GM12878 (cell line): Measurements from ENCODE around the gene NCAM2. TPM values are rescaled to one million over a fixed set of nuclear protein-coding genes. Genes with fewer than 3 reads are reported as not detected.

ENCODE experiments used
- ATAC-seq: fragments of 200-7000 bp; cut with Tn5 transposase; 3 replicates; pipeline ENCODE4 v1.9.1; 2020; ENCODE audit warnings: mild to moderate bottlenecking, moderate library complexity
- BruUV-seq: library from RNA; stranded (reverse); fragments of 400-500 nt; replicated peaks from 2 replicates; lab custom pipeline; 2021; lab: Mats Ljungman, UMichigan
- CTCF ChIA-PET: fragments of 300-600 bp; sonication (Branson Sonifier 250); formaldehyde crosslinking; extraction: SDS; loops from one replicate; lab custom pipeline; 2021; ENCODE audit warnings: inconsistent platforms; lab: Yijun Ruan, JAX
- POLR2A ChIA-PET: fragments of 350-600 bp; formaldehyde crosslinking; extraction: SDS; loops from one replicate; lab custom pipeline; 2021; ENCODE audit warnings: inconsistent platforms; lab: Charles Lee
- RAD21 ChIA-PET: fragments of 300-600 bp; sonication (Branson Sonifier 250); formaldehyde crosslinking; loops from one replicate; lab custom pipeline; 2023; ENCODE audit warnings: antibody characterized with exemption; ENCODE audit not compliant: unreplicated experiment; lab: Charles Lee
- SMC1A ChIA-PET: fragments of 300-600 bp; sonication (Branson Sonifier 250); formaldehyde crosslinking; loops from one replicate; lab custom pipeline; 2023; ENCODE audit not compliant: unreplicated experiment, uncharacterized antibody; lab: Charles Lee
- DNase-seq: peaks from one replicate; pipeline ENCODE4 v3.0.0-alpha.2; 2011; ENCODE audit warnings: low read depth, low spot score
- FAIRE-seq: peaks from 3 replicates; lab custom pipeline; 2011; peaks lifted over from hg19 to GRCh38; lab: Jason Lieb, UNC
- H2AFZ ChIP-seq: 2 replicates; pipeline ENCODE4 v1.6.0; 2011; ENCODE audit warnings: low read depth, low read length, control low read depth; ENCODE audit not compliant: control insufficient read depth
- H3K27ac ChIP-seq: 2 replicates; pipeline ENCODE4 v1.5.1; 2011; ENCODE audit warnings: control low read depth; ENCODE audit not compliant: control insufficient read depth, insufficient read depth
- H3K27me3 ChIP-seq, 2 experiments: replicated peaks in 1 of 2; 2 replicates each; pipeline versions ENCODE4 v1.6.0 to v1.6.1; 2011; ENCODE audit warnings: low read length in 1 of 2; ENCODE audit not compliant: control insufficient read depth in 2 of 2, insufficient read depth in 2 of 2
- H3K36me3 ChIP-seq, 2 experiments: 2 replicates each; pipeline ENCODE4 v1.5.1; 2011; ENCODE audit warnings: low read length in 1 of 2; ENCODE audit not compliant: control insufficient read depth in 2 of 2, insufficient read depth in 2 of 2
- H3K4me1 ChIP-seq: 2 replicates; pipeline ENCODE4 v1.6.1; 2011; ENCODE audit warnings: mild to moderate bottlenecking, low read length, moderate library complexity, mixed read lengths; ENCODE audit not compliant: control insufficient read depth, insufficient read depth
- H3K4me2 ChIP-seq: 2 replicates; pipeline ENCODE4 v1.6.0; 2011; ENCODE audit warnings: control low read depth; ENCODE audit not compliant: control insufficient read depth, insufficient read depth
- H3K4me3 ChIP-seq: fragments of 200-600 bp; sonication (generic); 2 replicates; pipeline ENCODE4 v1.5.1; 2016
- H3K79me2 ChIP-seq: 2 replicates; pipeline ENCODE4 v1.6.0; 2011; ENCODE audit warnings: low read length; ENCODE audit not compliant: control insufficient read depth, insufficient read depth
- H3K9ac ChIP-seq: 2 replicates; pipeline ENCODE4 v1.8.0; 2011; ENCODE audit warnings: low read length, control low read depth, mixed read lengths; ENCODE audit not compliant: control insufficient read depth, insufficient read depth
- H3K9me3 ChIP-seq: replicated peaks from 3 replicates; pipeline ENCODE4 v1.5.1; 2011; ENCODE audit warnings: mild to moderate bottlenecking, low read length; ENCODE audit not compliant: control insufficient read depth, insufficient read depth
- H4K20me1 ChIP-seq: 2 replicates; pipeline ENCODE4 v1.6.0; 2011; ENCODE audit not compliant: control insufficient read depth, insufficient read depth
- CBFB ChIP-seq: IDR thresholded peaks from 2 replicates; pipeline ENCODE4 v1.6.1; 2016; ENCODE audit warnings: antibody characterized with exemption, low read depth
- EGR1 ChIP-seq, 2 experiments: IDR thresholded peaks; 1 replicate in 1 of 2; 2 replicates in 1 of 2; pipeline ENCODE4 v1.6.1; 2011 to 2012; ENCODE audit warnings: low read depth in 2 of 2, low read length in 2 of 2, borderline replicate concordance in 1 of 2, mild to moderate bottlenecking in 1 of 2, moderate library complexity in 1 of 2
- ESRRA ChIP-seq: IDR thresholded peaks from 2 replicates; pipeline ENCODE4 v1.6.1; 2012; ENCODE audit warnings: mild to moderate bottlenecking, low read length, improper control_type of control experiment
- FOXK2 ChIP-seq: fragments of 450-650 bp; IDR thresholded peaks from 2 replicates; pipeline ENCODE4 v1.6.1; 2017; ENCODE audit warnings: mild to moderate bottlenecking, moderate library complexity
- GABPA ChIP-seq: IDR thresholded peaks from 2 replicates; pipeline ENCODE4 v1.6.1; 2014; ENCODE audit warnings: antibody characterized with exemption, low read depth, mild to moderate bottlenecking, inconsistent platforms
- MTA2 ChIP-seq: fragments of 450-650 bp; IDR thresholded peaks from 2 replicates; pipeline ENCODE4 v1.6.1; 2016; ENCODE audit warnings: low read depth, mild to moderate bottlenecking, moderate library complexity
- RB1 ChIP-seq: fragments of 450-650 bp; formaldehyde crosslinking; IDR thresholded peaks from 2 replicates; pipeline ENCODE4 v1.6.1; 2017; ENCODE audit warnings: mild to moderate bottlenecking, borderline replicate concordance
- SIX5 ChIP-seq: IDR thresholded peaks from 2 replicates; pipeline ENCODE4 v1.6.1; 2011; ENCODE audit warnings: mild to moderate bottlenecking, low read depth, low read length, moderate library complexity; ENCODE audit not compliant: severe bottlenecking
- STAT3 ChIP-seq: IDR thresholded peaks from 2 replicates; pipeline ENCODE4 v1.6.1; 2011; ENCODE audit warnings: low read depth, low read length, improper control_type of control experiment
- WGBS: methylation state at CpG from one replicate; pipeline ENCODE4 v1.1.6; 2016; ENCODE audit warnings: low lambda C conversion rate; ENCODE audit not compliant: insufficient replicate concordance, insufficient coverage; ENCODE audit errors: missing lambda C conversion rate; 5-methylcytosine and 5-hydroxymethylcytosine counted together
- in situ Hi-C: fragments of 300-500 bp; cut with MboI; formaldehyde crosslinking; loops from 9 replicates; pipeline ENCODE4 v1.14.3; 2018; ENCODE audit warnings: mixed read lengths
- intact Hi-C: fragments of 100-400 bp; cut with micrococcal nuclease; formaldehyde crosslinking; loops from one replicate; pipeline ENCODE4 v1.14.2; 2022; ENCODE audit not compliant: unreplicated experiment
- polyA plus RNA-seq, 11 experiments: library from polyadenylated mRNA; depleted of rRNA in 4 of 11; unstranded in 6 of 11; stranded (reverse) in 5 of 11; fragments of >200 nt; fragmentation: Nextera tagmentation in 4 of 11; fragmentation: Illumina TruSeq in 1 of 11; extraction: Ambion mirVana in 4 of 11; extraction: Trizol in 1 of 11; gene quantifications; 1 replicate in 1 of 11; 2 replicates in 10 of 11; pipeline versions ENCODE4 v1.2.1 to v1.2.3, GENCODE V29; 2011 to 2016; ENCODE audit warnings: inconsistent platforms in 2 of 11, missing spikeins in 2 of 11, low read depth in 1 of 11
- total RNA-seq, 4 experiments: library from RNA; depleted of rRNA in 3 of 4; stranded (reverse); fragments of >200 nt in 3 of 4; fragmentation: Illumina TruSeq in 1 of 4; extraction: Trizol in 1 of 4; gene quantifications; 2 replicates each; pipeline versions ENCODE4 v1.2.1 to v1.2.3, GENCODE V29; 2013 to 2021
- TF ChIP-seq, protein P1 (sequence below): fragments of 450-650 bp; IDR thresholded peaks from 2 replicates; pipeline ENCODE4 v1.6.1; 2014; ENCODE audit warnings: mild to moderate bottlenecking
- TF ChIP-seq, protein P2 (sequence below): IDR thresholded peaks from 2 replicates; pipeline ENCODE4 v1.6.1; 2012; ENCODE audit warnings: low read depth, low read length, improper control_type of control experiment

The NCAM2 gene
- total and polyA plus RNA-seq, 10 of the 15 experiments (the other 5 are each of a cell fraction or from before 2014, with no cell fraction given), result 0.23 to 0.27 TPM; not detected in 8

DNA sequence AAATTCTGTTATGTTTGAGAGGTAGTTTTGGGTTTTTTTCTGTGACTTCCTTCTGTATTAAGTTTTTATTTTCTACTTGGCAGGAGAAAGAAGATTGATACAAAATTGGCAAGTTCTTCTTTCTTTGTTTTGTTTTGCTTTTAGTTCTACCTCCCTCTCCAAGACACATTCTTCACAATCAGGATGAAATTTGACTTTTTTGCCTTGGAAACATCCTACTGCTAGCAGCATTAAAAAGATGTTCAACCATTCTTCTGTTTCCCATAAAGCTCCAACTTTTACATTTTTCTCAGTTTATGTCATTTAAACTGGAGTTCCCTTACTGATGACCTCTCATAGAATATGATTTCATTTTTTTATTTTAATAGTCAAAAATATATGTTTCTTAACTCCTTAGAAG is 234.8 kb downstream of the NCAM2 start (continued):
- no peak for TF ChIP-seq SIX5
- TF ChIP-seq, protein P1, sequence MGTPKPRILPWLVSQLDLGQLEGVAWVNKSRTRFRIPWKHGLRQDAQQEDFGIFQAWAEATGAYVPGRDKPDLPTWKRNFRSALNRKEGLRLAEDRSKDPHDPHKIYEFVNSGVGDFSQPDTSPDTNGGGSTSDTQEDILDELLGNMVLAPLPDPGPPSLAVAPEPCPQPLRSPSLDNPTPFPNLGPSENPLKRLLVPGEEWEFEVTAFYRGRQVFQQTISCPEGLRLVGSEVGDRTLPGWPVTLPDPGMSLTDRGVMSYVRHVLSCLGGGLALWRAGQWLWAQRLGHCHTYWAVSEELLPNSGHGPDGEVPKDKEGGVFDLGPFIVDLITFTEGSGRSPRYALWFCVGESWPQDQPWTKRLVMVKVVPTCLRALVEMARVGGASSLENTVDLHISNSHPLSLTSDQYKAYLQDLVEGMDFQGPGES, result no peak
- no peak for TF ChIP-seq MTA2

GRCh38 chr21:21236996-21237395 is 238.8 kb downstream of the NCAM2 start:
- no peak overlapping the region for H2AFZ ChIP-seq
- in situ Hi-C loops (no loop called here), intact Hi-C loops (no loop called here)
- H3K27me3 ChIP-seq, result no peaks in the 10 kb centered on the region
- RAD21 ChIA-PET, result no interaction called here
- WGBS, result 1% methylated on average over 3 of the region's 3 CpGs
- BruUV-seq, result no TSS peak
- DNase-seq (no peak), ATAC-seq (no peak), FAIRE-seq (no peak)
- no peak overlapping the region for H3K4me3 ChIP-seq
- POLR2A ChIA-PET, result no interaction called here
- H3K36me3 ChIP-seq, result no peaks in the 10 kb centered on the region
- H3K9ac ChIP-seq, result no peak overlapping the region
- no peak overlapping the region for H3K27ac ChIP-seq
- CTCF ChIA-PET, result interaction anchor here (0.7 kb wide), 1 partner anchor 79 kb away, joined by 3 read pairs; no protein-coding TSS in a partner anchor
- H4K20me1 ChIP-seq, result no peaks in the 10 kb centered on the region
- SMC1A ChIA-PET, result no interaction called here
- H3K9me3 ChIP-seq, result no peaks in the 10 kb centered on the region
- no peak for TF ChIP-seq FOXK2
- TF ChIP-seq GABPA, result no peak
- TF ChIP-seq ESRRA, result no peak
- TF ChIP-seq CBFB, result no peak
- TF ChIP-seq RB1, result no peak
- TF ChIP-seq EGR1 (IDR thresholded peaks at IDR 0.05; ENCODE audit: borderline replicate concordance in 1 of 2, low read depth in 2 of 2, low read length in 2 of 2), result no peak
- TF ChIP-seq, protein P2, sequence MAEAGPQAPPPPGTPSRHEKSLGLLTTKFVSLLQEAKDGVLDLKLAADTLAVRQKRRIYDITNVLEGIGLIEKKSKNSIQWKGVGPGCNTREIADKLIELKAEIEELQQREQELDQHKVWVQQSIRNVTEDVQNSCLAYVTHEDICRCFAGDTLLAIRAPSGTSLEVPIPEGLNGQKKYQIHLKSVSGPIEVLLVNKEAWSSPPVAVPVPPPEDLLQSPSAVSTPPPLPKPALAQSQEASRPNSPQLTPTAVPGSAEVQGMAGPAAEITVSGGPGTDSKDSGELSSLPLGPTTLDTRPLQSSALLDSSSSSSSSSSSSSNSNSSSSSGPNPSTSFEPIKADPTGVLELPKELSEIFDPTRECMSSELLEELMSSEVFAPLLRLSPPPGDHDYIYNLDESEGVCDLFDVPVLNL, result no peak
- TF ChIP-seq STAT3, result no peak
- H3K79me2 ChIP-seq, result no peaks in the 10 kb centered on the region
- no peaks in the 10 kb centered on the region for H3K4me1 ChIP-seq
- no peak overlapping the region for H3K4me2 ChIP-seq
